Breast epithelium (tissue), 4 donors: Measurements from ENCODE around the gene PDE4D. TPM values are rescaled to one million over a fixed set of nuclear protein-coding genes. Genes with fewer than 3 reads are reported as not detected.

Experiments used
- DNase-seq, 2 donors: peaks; one replicate each; pipeline ENCODE4 v3.0.0-alpha.2; 2019; ENCODE audit warnings: low spot score in 2 of 2
- H3K27ac ChIP-seq, 2 donors: fragments of 200-600 bp; sonication (generic) in 1 of 2; one replicate each; pipeline ENCODE4 v1.5.1; 2016 to 2019; ENCODE audit warnings: mild to moderate bottlenecking in 1 of 2
- H3K27me3 ChIP-seq, 2 donors: fragments of 200-600 bp; sonication (generic) in 1 of 2; one replicate each; pipeline versions ENCODE4 v1.5.1 to v1.6.0; 2017 to 2019; ENCODE audit warnings: control low read depth in 1 of 2, mild to moderate bottlenecking in 1 of 2
- H3K36me3 ChIP-seq: fragments of 200-600 bp; one replicate; pipeline ENCODE4 v1.5.1; 2019
- H3K4me1 ChIP-seq, 2 donors: fragments of 200-600 bp; sonication (generic); one replicate each; pipeline ENCODE4 v1.5.1; 2016 to 2019; ENCODE audit warnings: control low read depth in 1 of 2
- H3K4me3 ChIP-seq, 3 donors: fragments of 200-600 bp; sonication (generic); 1 replicate in 2 of 3; 2 replicates in 1 of 3; pipeline ENCODE4 v1.5.1; 2016 to 2019; ENCODE audit warnings: mild to moderate bottlenecking in 3 of 3, moderate library complexity in 2 of 3
- H3K9me3 ChIP-seq, 2 donors: fragments of 200-600 bp; sonication (generic) in 1 of 2; one replicate each; pipeline ENCODE4 v1.5.1; 2016 to 2019; ENCODE audit warnings: control low read depth in 1 of 2
- POLR2A ChIP-seq: fragments of 450-650 bp; IDR thresholded peaks from one replicate; pipeline ENCODE4 v1.6.1; 2016; ENCODE audit warnings: antibody characterized with exemption, mild to moderate bottlenecking, moderate library complexity
- POLR2AphosphoS5 ChIP-seq, 3 donors: sonication (generic); formaldehyde crosslinking; IDR thresholded peaks; one replicate each; pipeline ENCODE4 v1.6.1; 2017; ENCODE audit warnings: antibody characterized with exemption in 3 of 3
- intact Hi-C: fragments of 100-400 bp; cut with DNase I; formaldehyde crosslinking; loops from one replicate; pipeline ENCODE4 v1.15.1; 2023; ENCODE audit warnings: low total_unique reads
- total RNA-seq, 3 donors: library from RNA; depleted of rRNA; stranded (reverse); fragments of >200 nt; gene quantifications; one replicate each; pipeline ENCODE4 v1.1.0, GENCODE V29; 2016
- TF ChIP-seq, protein P1 (sequence below), 3 donors: fragments of 450-650 bp; IDR thresholded peaks; one replicate each; pipeline ENCODE4 v1.5.1; 2016 to 2017; ENCODE audit warnings: antibody characterized with exemption in 3 of 3, mild to moderate bottlenecking in 3 of 3, moderate library complexity in 3 of 3

PDE4D gene
- total RNA-seq, 3 donors from 2014 or later, result 14.4 to 37.4 (median 28.2) TPM

DNA sequence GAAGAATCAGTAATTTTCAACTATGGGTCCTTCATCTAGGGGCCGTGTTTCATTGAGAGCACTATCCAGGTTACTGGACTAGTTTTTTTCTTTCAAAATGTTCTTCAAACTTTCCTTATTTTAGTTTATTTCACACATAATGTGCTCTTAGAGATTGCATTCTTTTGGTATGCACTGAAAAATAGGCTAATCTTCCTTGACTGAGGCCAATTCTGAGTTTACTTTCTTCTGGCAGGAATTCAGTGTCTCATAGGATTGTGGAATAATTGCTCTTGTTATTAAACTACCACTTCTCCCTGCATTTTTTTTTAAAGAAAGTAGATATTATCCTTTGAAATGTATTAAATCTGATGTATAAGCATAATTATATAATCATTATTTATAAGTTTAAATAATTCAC lies 686.1 kb downstream of the PDE4D start:
- intact Hi-C loops, result no loop called here
- TF ChIP-seq, protein P1, sequence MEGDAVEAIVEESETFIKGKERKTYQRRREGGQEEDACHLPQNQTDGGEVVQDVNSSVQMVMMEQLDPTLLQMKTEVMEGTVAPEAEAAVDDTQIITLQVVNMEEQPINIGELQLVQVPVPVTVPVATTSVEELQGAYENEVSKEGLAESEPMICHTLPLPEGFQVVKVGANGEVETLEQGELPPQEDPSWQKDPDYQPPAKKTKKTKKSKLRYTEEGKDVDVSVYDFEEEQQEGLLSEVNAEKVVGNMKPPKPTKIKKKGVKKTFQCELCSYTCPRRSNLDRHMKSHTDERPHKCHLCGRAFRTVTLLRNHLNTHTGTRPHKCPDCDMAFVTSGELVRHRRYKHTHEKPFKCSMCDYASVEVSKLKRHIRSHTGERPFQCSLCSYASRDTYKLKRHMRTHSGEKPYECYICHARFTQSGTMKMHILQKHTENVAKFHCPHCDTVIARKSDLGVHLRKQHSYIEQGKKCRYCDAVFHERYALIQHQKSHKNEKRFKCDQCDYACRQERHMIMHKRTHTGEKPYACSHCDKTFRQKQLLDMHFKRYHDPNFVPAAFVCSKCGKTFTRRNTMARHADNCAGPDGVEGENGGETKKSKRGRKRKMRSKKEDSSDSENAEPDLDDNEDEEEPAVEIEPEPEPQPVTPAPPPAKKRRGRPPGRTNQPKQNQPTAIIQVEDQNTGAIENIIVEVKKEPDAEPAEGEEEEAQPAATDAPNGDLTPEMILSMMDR (IDR thresholded peaks at IDR 0.05), result no peak
- TF ChIP-seq POLR2AphosphoS5 (IDR thresholded peaks at IDR 0.05), result no peak
- no peak for TF ChIP-seq POLR2A
- Histone ChIP-seq H3K36me3 (no peaks in the 10 kb centered on the region), H3K9me3 (no peaks in the 10 kb centered on the region), H3K27ac (no peak overlapping the region), H3K4me3 (no peak overlapping the region), H3K4me1 (no peaks in the 10 kb centered on the region), H3K27me3 (no peaks in the 10 kb centered on the region)
- DNase-seq, result no peak

DNA sequence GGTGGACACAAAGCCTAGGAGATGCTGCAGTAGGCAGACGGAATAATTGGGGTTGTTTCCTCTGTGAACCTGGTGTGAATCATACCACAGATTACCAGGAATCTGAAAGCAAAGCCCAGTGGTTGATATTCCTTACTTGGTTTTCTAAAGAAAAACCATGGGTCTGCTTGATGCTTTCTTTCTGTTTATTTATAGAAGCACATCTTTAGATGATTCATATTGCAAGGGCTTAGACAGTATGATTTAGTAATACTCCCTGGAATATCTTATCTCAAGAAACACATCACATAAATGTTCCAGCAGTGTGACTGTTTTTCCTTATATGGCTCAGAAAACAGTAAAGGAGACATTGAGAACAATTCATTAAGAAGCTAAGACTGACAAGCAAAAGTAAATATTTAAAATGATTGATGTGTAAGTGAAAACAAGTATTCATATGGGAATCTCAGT lies 687.4 kb downstream of the PDE4D start:
- no peak overlapping the region for H3K27ac ChIP-seq
- no peaks in the 10 kb centered on the region for H3K27me3 ChIP-seq
- H3K9me3 ChIP-seq, result no peaks in the 10 kb centered on the region
- intact Hi-C loops, result no loop called here
- no peak for DNase-seq
- H3K36me3 ChIP-seq, result no peaks in the 10 kb centered on the region
- no peaks in the 10 kb centered on the region for H3K4me1 ChIP-seq
- TF ChIP-seq POLR2A (no peak), POLR2AphosphoS5 (IDR thresholded peaks at IDR 0.05) (no peak)
- TF ChIP-seq, protein P1 (IDR thresholded peaks at IDR 0.05), result no peak
- H3K4me3 ChIP-seq, result no peak overlapping the region

DNA sequence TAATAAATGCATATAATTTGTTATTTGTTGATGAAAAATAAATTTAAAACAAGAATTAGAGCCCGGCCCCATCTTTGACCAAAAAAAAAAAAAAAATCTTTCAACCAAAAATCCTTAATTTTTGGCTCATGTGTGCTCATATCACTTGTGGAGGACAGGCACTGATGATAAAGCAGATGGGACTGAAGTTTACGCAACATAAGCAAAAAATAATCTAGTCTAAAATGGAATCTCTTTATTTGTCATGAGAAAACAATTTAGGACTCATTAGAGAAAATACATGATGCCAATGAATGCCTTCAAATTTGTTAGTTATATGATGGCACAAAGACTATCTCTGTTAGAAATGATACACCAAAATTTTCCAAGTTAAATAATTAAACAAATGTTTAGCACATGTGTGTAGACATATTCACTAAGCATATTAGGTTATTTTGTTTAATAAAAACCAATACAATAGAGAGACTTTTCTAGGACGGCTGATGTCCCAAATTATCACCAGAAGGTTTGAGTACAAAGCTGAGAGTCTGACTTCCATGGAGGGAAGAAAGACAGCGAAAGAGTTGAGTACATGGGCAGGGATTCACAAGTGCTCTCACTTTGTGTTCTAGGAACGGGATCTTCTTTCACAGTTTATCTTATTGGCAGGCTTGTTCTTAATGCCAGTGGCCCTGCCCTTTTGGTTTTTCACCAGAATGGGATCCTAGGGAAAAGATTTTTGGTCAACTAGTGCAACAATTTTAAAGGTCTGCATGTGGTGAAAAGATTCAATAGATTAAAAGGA lies 689.2 kb downstream of the PDE4D start:
- H3K27ac ChIP-seq, result no peak overlapping the region
- H3K9me3 ChIP-seq, result no peaks in the 10 kb centered on the region
- TF ChIP-seq POLR2A (no peak), POLR2AphosphoS5 (IDR thresholded peaks at IDR 0.05) (no peak)
- TF ChIP-seq, protein P1 (IDR thresholded peaks at IDR 0.05), result no peak
- no peaks in the 10 kb centered on the region for H3K4me1 ChIP-seq
- DNase-seq, result no peak
- H3K27me3 ChIP-seq, result no peaks in the 10 kb centered on the region
- H3K36me3 ChIP-seq, result no peaks in the 10 kb centered on the region
- no peak overlapping the region for H3K4me3 ChIP-seq
- intact Hi-C loops, result no loop called here

DNA sequence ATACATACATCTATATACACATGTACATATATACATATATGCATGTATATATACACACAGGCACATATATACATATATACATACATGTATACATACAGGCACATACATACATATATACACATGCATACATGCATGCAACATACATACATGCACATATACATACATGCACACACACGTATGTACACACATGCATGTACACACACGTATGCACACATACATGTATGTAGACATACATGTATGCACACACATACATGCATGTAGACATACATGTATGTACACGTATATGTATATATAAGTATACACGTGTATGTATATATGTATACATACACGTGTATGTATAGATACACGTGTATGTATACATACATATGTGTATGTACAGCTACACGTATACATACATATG lies 693.7 kb downstream of the PDE4D start:
- Histone ChIP-seq H3K9me3 (no peaks in the 10 kb centered on the region), H3K27me3 (no peaks in the 10 kb centered on the region), H3K4me3 (no peak overlapping the region), H3K27ac (no peak overlapping the region), H3K36me3 (no peaks in the 10 kb centered on the region), H3K4me1 (no peaks in the 10 kb centered on the region)
- no peak for DNase-seq
- TF ChIP-seq, protein P1 (IDR thresholded peaks at IDR 0.05), result no peak
- TF ChIP-seq POLR2AphosphoS5 (IDR thresholded peaks at IDR 0.05) (no peak), POLR2A (no peak)
- intact Hi-C loops, result loop anchor here (10.0 kb wide), 1 partner anchor 185 kb away; no protein-coding TSS in a partner anchor

DNA sequence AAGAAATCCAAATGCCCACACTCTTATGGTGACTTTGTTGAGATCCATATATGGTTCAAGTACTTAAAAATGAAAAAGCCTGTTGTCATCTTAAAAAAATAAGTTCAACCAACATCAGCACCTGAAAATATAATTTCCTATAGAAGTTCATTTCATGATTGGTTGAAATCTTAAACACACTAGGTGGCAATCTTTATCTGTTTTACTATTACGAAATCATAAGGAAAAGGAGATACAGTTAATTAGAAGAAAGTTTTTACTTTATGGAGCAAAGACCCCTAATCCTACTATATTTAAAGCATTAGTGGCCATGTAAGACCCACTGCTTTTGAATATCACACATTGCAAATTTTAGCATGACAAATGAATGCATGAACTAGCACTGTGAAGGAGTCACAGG lies 694.7 kb downstream of the PDE4D start:
- intact Hi-C loops, result loop anchor here (10.0 kb wide), 1 partner anchor 186 kb away; no protein-coding TSS in a partner anchor
- no peaks in the 10 kb centered on the region for H3K4me1 ChIP-seq
- no peak for DNase-seq
- H3K27me3 ChIP-seq, result no peaks in the 10 kb centered on the region
- H3K9me3 ChIP-seq, result no peaks in the 10 kb centered on the region
- TF ChIP-seq POLR2AphosphoS5 (IDR thresholded peaks at IDR 0.05), result no peak
- TF ChIP-seq, protein P1 (IDR thresholded peaks at IDR 0.05), result no peak
- no peak for TF ChIP-seq POLR2A
- H3K27ac ChIP-seq, result no peak overlapping the region
- H3K4me3 ChIP-seq, result no peak overlapping the region
- H3K36me3 ChIP-seq, result no peaks in the 10 kb centered on the region
